Colonic mucosa (tissue), 4 donors: ENCODE data around the gene LAPTM5. TPM values are rescaled to one million over a fixed set of nuclear protein-coding genes. Genes with fewer than 3 reads are reported as not detected.

Source experiments
- DNase-seq: peaks from one replicate; pipeline ENCODE4 v3.0.0-alpha.2; 2020
- H3K27ac ChIP-seq: fragments of 200-600 bp; one replicate; pipeline ENCODE4 v1.8.0; 2021
- H3K27me3 ChIP-seq: fragments of 200-600 bp; one replicate; pipeline ENCODE4 v1.8.0; 2021
- H3K36me3 ChIP-seq: fragments of 200-600 bp; one replicate; pipeline ENCODE4 v1.8.0; 2021
- H3K4me1 ChIP-seq: fragments of 200-600 bp; one replicate; pipeline ENCODE4 v1.8.0; 2021; ENCODE audit warnings: mild to moderate bottlenecking
- H3K4me3 ChIP-seq: fragments of 200-600 bp; one replicate; pipeline ENCODE4 v1.8.0; 2021
- H3K9ac ChIP-seq, 2 donors: one replicate each; pipeline ENCODE4 v1.7.0; 2013; ENCODE audit warnings: control low read depth in 2 of 2, low read depth in 2 of 2, low read length in 2 of 2
- H3K9me3 ChIP-seq: fragments of 200-600 bp; one replicate; pipeline ENCODE4 v1.8.0; 2021
- CTCF ChIP-seq: fragments of 200-600 bp; IDR thresholded peaks from one replicate; pipeline ENCODE4 v1.8.0; 2022; ENCODE audit warnings: antibody characterized with exemption, mild to moderate bottlenecking
- intact Hi-C: fragments of 100-400 bp; cut with DNase I; formaldehyde crosslinking; loops from one replicate; pipeline ENCODE4 v1.14.1; 2022
- total RNA-seq, 2 donors: library from RNA; stranded (reverse); fragmentation: NEBNext Ultra II Directional in 1 of 2; extraction: Animal tissue kit (Norgen Biotek cat#: 25700) in 1 of 2; gene quantifications; one replicate each; pipeline ENCODE4 v1.2.1, GENCODE V29; 2021
- donor health status: healthy.
- donor health status: DM: no; HTN: no; CAD: no.
- donor health status: DM: no; HTN: no; CAD: no.

The LAPTM5 gene
- total RNA-seq, 2 donors from 2014 or later, result 15.8 to 41.0 TPM

- Histone ChIP-seq H3K27me3 (no peaks in the 10 kb centered on the region), H3K27ac (no peak overlapping the region), H3K4me3 (no peak overlapping the region), H3K9ac (no peak overlapping the region), H3K36me3 (no peaks in the 10 kb centered on the region), H3K9me3 (no peaks in the 10 kb centered on the region), H3K4me1 (peaks cover 5% of the 10 kb centered on the region)
- TF ChIP-seq CTCF, result no peak
- DNase-seq, result peak; percentile 52
- intact Hi-C loops, result loop anchor here (2.0 kb wide), 1 partner anchor 57 kb away; no protein-coding TSS in a partner anchor
Observed at GRCh38 chr1:30721812-30722537, 35.6 kb downstream of the LAPTM5 start.

GRCh38 chr1:30721341-30721793 is 36.2 kb downstream of the LAPTM5 start:
- TF ChIP-seq CTCF, result no peak
- Histone ChIP-seq H3K36me3 (no peaks in the 10 kb centered on the region), H3K4me3 (no peak overlapping the region), H3K4me1 (peaks cover 5% of the 10 kb centered on the region), H3K9me3 (no peaks in the 10 kb centered on the region), H3K27ac (no peak overlapping the region), H3K27me3 (no peaks in the 10 kb centered on the region), H3K9ac (no peak overlapping the region)
- intact Hi-C loops, result loop anchor here (2.0 kb wide), 1 partner anchor 57 kb away; no protein-coding TSS in a partner anchor
- DNase-seq, result no peak

- no peak for TF ChIP-seq CTCF
- intact Hi-C loops, result loop anchor here (2.0 kb wide), 1 partner anchor 58 kb away; no protein-coding TSS in a partner anchor
- Histone ChIP-seq H3K9ac (no peak overlapping the region), H3K9me3 (no peaks in the 10 kb centered on the region), H3K4me1 (peaks cover 5% of the 10 kb centered on the region), H3K36me3 (no peaks in the 10 kb centered on the region), H3K4me3 (no peak overlapping the region), H3K27ac (no peak overlapping the region), H3K27me3 (no peaks in the 10 kb centered on the region)
- DNase-seq, result no peak
Observed at GRCh38 chr1:30720271-30721223, 37.0 kb downstream of the LAPTM5 start.

GRCh38 chr1:30719406-30720270 is 37.9 kb downstream of the LAPTM5 start:
- TF ChIP-seq CTCF, result no peak
- H3K36me3 ChIP-seq, result no peaks in the 10 kb centered on the region
- no peak for DNase-seq
- peak overlapping the region; percentile 47 for H3K4me3 ChIP-seq
- H3K27me3 ChIP-seq, result no peaks in the 10 kb centered on the region
- peaks cover 5% of the 10 kb centered on the region for H3K4me1 ChIP-seq
- no peaks in the 10 kb centered on the region for H3K9me3 ChIP-seq
- peak overlapping the region; percentile 95 for H3K27ac ChIP-seq
- H3K9ac ChIP-seq, result peak overlapping the region; percentile 84 to 96
- intact Hi-C loops, result loop anchor here (2.0 to 5.0 kb wide), 2 partner anchors 59 to 193 kb away; no protein-coding TSS in a partner anchor
